ENCODE results near the gene TGFBI.

Gene TGFBI

GRCh38 chr5:136065588-136065987 is 36.8 kb downstream of the TGFBI start:
- TF ChIP-seq, protein P1, sequence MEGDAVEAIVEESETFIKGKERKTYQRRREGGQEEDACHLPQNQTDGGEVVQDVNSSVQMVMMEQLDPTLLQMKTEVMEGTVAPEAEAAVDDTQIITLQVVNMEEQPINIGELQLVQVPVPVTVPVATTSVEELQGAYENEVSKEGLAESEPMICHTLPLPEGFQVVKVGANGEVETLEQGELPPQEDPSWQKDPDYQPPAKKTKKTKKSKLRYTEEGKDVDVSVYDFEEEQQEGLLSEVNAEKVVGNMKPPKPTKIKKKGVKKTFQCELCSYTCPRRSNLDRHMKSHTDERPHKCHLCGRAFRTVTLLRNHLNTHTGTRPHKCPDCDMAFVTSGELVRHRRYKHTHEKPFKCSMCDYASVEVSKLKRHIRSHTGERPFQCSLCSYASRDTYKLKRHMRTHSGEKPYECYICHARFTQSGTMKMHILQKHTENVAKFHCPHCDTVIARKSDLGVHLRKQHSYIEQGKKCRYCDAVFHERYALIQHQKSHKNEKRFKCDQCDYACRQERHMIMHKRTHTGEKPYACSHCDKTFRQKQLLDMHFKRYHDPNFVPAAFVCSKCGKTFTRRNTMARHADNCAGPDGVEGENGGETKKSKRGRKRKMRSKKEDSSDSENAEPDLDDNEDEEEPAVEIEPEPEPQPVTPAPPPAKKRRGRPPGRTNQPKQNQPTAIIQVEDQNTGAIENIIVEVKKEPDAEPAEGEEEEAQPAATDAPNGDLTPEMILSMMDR (IDR thresholded peaks at IDR 0.05; ENCODE audit: low read depth, low read length) = no peak
- H3K4me3 ChIP-seq (ENCODE audit: low read depth, low read length) = no peak overlapping the region

- H3K4me3 ChIP-seq (ENCODE audit: low read depth, low read length) = no peak overlapping the region
- TF ChIP-seq, protein P1 (IDR thresholded peaks at IDR 0.05; ENCODE audit: low read depth, low read length) = no peak
These were observed 38.0 kb downstream of the TGFBI start for GRCh38 chr5:136066661-136067271.

DNA sequence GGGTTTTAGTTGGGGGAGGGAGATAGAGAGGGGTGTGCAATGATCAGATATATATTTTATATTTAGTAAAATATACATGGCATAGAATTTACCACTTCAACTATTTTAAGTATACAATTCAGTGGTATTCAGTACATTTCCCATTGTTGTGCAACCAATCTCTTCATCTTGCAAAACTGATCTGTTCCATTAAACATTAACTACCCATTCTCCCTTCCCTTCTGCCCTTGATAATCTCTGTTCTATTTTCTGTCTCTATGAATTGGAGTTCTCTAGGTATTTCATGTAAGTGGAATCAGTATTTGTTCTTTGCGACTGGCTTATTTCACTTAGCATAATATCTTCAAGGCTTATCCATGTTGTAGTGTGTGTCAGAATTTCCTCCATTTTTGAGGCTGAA is 38.6 kb downstream of the TGFBI start:
- TF ChIP-seq, protein P1 (IDR thresholded peaks at IDR 0.05; ENCODE audit: low read depth, low read length) = no peak
- no peak overlapping the region for H3K4me3 ChIP-seq (ENCODE audit: low read depth, low read length)

DNA sequence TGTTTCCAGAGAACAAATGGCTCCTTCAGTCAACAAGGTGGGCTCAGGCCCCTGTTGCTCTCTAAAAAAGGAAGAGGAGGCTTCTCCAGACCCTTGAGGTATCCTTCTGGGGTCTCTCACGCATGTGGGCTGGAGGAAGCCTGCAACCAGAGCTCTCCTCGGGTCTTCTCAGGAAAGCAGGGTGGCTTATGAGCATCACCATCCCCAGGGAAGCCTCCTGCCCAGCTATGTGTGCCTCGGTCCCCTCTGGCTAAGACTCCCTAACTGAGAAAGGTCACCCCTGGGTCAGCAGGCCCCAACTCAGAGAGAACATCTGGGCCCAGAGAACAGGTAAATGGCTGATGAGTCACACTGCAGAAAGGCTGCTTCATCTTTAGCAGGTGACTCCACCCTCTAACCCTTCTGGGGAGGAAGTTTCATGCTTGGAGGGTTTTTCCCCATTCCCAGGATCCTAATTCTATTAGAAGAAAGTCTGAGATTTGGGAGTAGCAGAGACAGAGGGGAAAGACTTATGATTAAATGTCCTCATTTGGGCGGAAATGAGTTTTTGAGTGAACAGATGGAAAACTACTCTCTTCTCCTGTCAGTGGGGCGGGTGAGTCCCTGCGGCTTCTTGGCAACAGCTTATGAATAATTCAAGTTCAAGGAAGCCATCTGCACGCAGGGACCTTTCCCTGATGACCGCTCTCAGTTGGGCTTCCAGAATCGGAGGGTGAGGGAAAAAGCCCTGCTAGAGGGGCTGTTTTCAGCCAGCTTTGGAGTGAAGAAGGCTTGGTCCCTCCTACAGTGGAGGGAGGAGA is 41.9 kb downstream of the TGFBI start:
- TF ChIP-seq, protein P1 (IDR thresholded peaks at IDR 0.05; ENCODE audit: low read depth, low read length) = no peak
- no peak overlapping the region for H3K4me3 ChIP-seq (ENCODE audit: low read depth, low read length)

DNA sequence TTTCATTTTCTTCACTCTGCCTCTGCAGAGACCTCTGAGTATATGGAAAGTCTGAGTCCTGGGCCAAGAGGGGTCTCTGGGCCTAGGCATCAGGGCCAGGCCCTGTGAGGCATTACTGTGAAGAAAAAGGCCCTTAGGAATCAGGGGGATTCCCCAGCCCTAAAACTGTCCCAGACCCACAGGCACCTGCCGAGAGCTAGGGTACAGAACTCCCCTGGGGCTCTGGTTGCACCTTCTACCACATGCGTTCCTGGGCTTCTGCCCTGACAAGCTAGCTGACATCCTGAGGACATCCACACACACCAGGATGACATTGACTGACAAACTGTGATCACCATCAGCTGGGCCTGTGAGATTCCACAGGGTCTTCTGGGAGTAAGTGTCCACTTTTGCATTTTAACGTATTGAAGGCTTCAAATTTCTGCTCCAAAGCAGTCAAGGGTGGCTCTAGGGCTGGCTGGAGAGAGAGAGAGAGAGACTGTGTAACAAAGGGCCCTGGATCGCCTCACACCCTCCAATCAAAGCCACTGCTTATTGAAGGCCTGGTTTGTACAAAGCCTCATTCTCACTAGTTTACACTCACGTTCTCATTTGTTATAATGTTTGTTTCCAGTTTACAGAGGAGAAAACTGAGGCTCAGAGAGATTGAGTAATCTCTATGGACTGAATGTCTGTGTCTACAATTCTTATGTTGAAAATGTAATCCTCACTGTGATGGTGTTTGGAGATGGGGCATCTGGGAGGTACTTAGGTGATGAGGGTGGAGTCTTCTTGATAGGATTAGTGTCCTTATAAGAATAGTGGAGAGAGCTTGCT is 45.1 kb downstream of the TGFBI start:
- no peak overlapping the region for H3K4me3 ChIP-seq (ENCODE audit: low read depth, low read length)
- TF ChIP-seq, protein P1 (IDR thresholded peaks at IDR 0.05; ENCODE audit: low read depth, low read length) = no peak

DNA sequence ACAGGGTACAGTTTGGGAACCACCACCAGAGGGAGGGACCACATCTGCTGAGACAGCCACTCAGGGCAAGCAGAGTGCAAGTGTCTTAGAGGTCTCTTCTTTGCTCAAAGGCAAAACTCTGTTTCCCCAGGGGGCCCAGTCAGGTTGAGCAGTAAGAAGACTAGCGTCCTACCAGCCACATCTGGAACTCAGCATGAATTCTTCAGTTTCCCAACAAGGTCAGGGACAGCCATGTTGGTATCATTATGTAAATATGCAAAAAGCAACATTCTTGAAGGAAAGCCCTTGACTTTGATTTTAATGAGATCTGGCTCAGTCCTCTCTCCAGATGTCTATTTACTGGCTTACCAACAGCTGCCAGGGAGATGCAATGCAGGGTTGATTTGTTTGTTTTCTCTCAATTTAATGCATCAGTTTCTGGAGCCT is 46.7 kb downstream of the TGFBI start:
- no peak overlapping the region for H3K4me3 ChIP-seq (ENCODE audit: low read depth, low read length)
- TF ChIP-seq, protein P1 (IDR thresholded peaks at IDR 0.05; ENCODE audit: low read depth, low read length) = no peak
